GM19438 (cell line): ENCODE measurements around the gene NRG2.

Experiments used
- ATAC-seq: cut with Tn5 transposase; IDR thresholded peaks from one replicate; pipeline ENCODE4 v1.9.1; 2021; ENCODE audit warnings: low read depth; ENCODE audit not compliant: unreplicated experiment

NRG2 gene

GRCh38 chr5:139975306-139975705, 67.8 kb downstream of the NRG2 start:
- ATAC-seq = no peak

- ATAC-seq = no peak
These were observed 68.4 kb downstream of the NRG2 start for GRCh38 chr5:139974661-139975060.

DNA sequence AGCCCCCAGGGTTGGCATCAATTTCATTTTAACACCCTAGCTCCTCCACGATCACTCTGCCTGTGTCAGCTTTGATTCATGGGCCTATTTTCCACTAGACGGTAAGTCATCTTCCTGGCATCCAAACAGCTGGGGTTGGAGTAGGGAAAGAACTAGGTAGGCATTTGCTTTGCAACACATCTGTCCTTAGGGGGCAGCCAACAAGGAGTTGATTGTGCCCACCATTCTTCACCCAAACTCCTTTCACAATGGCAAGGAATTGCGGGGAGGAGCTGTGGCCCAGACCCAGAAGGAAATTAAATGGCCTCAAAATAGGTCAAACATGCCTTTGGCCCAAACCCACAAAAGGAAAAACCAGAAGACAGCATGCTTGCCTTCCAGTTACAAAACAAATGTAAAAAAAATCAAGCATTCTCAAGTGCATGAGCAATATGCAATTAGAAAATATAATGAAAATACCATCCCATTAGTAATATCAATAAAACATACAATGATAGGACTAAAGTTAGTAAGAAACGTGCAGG, 71.8 kb downstream of the NRG2 start:
- ATAC-seq = no peak

- ATAC-seq = no peak
These were observed 73.8 kb downstream of the NRG2 start for GRCh38 chr5:139969318-139969717.

DNA sequence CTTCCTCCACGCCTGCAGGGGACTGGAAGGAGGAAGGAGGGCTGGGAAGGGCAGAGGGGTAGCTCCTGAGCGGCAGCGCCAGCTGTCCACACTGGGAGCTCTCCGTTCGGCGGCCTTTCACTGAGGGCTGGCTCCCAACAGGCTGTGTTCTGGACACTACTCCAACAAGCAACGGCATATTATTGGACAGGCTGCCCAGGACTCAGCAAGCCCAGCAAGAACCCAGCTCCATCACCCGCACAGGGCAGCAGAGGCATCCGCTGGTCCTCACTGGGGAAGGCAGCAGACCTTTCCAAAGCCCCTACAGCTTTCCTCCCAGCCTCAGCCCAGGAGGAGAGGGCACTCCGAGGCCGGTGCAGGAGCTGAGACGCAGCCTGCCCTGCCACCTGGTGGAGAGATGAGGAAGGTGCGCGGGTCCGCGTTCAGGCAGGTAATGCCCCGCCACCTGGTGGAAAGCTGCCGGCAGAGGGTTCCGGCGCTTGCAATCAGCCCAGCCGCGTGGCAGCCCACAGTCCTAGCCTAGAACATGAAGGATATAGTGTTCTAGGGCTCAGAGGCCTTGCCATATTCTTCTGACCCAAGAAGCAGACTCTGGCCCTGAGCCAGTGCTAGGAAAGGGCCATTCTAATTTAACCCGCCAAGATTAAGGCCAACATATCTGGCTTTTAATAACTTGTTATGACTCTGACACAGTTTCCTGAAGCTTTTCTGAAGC, 74.4 kb downstream of the NRG2 start:
- ATAC-seq = peak; percentile 96

GRCh38 chr5:139967353-139967752, 75.7 kb downstream of the NRG2 start:
- ATAC-seq = no peak

- ATAC-seq = no peak
These were observed 76.2 kb downstream of the NRG2 start for GRCh38 chr5:139966856-139967255.

GRCh38 chr5:139964994-139965565, 78.0 kb downstream of the NRG2 start:
- no peak for ATAC-seq

DNA sequence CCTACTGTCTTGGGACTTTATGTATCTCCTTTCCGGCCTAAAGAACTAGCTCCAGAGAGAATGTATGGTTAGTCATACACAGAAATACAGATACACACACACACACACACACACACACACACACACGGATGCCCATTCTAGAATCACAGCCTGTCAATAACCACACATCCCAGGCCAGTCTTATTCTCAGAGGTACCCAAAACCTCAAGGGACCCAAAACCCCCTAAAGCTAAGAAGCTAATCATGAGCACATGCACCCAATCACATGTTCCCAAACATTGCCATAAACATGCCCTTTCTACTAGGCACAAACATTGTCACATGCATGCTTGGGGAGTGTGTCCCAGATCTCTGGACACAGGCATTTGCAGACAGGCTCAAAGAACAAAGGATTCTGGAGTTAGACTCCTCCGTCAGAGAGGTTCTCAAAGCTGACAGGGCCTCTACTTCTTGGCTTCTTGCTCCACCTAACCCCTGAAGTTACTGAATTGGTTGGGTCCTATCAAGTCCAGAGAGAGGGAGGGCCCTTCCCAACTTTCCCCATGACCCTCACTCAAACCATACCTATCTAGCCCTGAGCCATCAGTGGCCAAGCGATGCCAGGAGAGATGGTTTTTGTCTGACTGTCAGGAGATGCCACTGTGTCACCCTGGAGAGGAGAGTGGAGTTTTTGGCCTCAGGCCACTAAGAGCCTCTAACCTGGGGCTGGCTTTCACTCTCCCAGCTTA, 78.7 kb downstream of the NRG2 start:
- ATAC-seq = no peak

DNA sequence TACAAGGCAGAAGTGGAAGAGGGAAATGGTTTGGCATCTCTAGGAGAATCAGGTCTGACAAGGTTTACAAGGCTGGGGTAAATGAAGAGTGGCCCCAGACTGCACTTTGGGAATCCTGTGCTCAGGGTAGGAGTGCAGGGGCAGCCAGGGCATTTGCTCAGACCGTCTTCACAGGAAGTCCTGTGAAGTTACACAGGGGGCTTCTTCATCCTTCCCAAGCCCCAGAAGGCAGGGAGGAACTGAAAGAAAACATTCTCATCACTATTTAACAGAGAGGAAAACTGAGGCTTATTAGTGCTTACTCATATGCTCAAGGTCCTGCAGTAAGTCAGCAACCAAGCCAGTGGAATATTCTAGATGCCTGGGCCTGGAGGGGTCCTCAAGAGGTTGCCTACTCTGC, 80.7 kb downstream of the NRG2 start:
- no peak for ATAC-seq

- no peak for ATAC-seq
These were observed 81.5 kb downstream of the NRG2 start for GRCh38 chr5:139961435-139962157.

- no peak for ATAC-seq
These were observed 82.2 kb downstream of the NRG2 start for GRCh38 chr5:139960723-139961383.

DNA sequence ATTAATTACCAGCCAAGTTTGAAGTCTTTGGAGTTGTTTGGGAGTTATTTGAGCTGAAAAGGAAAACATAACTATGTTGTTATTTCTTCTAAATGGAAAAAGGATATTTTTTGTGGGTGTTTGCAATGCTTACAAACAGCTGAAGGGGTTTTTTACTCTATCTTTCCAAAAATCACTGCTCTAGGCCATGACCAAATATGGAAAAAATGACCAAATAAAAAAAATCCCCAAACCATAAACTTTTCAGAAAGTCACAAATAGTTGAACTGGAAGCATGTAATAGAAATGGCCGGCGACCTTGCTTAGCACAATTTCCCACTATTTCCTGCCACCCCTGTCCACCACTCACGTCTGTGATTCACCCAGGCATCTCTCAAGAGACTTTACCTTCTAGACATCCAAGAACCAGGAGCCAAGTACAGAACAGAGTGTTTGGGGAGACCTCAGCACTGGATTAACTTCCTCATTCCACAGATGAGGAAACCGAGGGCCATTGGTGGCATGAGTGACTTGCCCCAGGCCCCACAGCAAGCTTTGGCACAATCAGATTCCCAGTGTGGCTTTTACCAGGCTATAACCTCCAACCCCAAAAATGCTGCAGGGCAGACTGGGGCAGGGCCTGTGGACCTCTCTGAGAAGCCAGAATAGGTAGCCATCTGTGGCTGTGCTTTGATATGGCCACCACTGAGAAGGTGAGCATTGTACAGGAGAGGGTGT, 84.5 kb downstream of the NRG2 start:
- ATAC-seq = no peak

- ATAC-seq = no peak
These were observed 86.8 kb downstream of the NRG2 start for GRCh38 chr5:139956342-139956741.

DNA sequence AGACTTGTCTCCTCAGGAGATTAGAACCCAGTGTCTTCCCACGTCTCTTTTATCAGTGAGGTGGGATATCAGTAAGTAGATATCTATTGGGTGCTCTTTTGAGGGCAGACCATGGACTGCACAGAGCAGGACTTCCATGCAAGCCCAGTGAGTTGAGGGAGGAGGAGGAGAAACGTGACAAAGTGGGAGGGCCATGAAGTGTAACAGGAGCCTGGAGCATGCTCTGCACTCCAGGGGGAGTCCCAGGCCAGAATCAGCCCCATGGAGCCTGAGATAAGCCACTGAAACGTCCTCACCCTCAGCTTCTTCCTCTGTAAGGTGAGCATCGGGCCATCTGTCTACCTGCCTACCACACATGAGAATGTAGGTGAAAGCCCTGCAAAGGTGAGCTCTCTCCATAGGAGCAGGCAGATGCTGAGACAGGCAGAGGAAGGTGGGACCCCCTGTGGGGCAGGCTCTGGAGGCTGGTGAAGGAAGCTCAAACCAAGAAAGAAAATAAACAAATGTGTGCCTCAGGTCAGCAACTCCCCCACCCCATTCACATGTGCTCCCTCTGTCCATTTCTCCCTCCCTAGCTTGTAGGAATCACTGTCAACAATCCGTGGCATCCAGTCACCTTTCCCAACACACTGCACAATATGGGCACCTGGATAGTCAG, 87.4 kb downstream of the NRG2 start:
- no peak for ATAC-seq

DNA sequence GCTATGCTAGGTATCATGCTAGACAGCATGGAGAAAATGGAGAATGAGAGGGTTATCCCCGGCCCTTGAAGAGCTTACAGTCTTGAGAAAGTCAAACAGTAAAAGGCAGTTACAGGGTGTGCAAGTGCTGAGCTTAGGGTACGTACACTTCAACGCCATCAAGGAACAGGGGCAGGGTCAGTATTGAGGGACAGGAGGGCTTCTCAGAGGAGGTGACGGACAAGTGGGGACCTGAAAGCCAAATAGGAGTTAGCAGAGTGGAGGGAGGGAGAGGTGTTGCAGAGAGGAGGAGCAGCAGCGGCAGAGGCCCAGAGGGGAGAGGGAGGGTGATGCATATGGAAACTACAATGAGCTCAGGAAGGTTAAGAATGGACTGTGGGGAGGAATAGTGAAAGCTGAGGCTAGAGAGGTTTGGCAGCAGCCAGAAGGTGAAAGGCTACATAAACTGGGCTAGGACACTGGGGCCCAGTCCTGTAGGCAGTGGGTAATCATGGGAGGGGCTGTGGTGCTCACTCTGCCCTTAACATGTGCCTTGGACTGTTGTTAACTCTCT, 88.0 kb downstream of the NRG2 start:
- ATAC-seq = no peak

DNA sequence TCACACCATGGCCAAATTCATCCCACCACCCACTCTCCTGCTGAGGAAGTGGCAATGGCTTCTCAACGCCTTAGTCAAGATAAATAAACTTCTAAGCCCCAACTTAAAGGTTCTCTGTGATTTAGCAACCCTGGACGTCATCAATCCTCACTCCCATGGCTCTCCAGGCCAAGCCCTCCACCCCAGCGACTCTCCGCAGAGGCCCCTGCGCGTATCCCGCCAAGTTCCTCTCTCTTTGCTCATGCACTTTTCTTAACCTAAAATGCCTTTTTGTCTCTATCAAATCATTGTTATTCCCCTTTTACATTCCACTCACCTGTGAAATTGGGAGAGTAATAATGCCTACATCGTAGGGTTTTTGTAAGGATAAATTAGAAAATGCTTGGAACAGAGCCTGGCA, 88.6 kb downstream of the NRG2 start:
- no peak for ATAC-seq

GRCh38 chr5:139954022-139954421, 89.1 kb downstream of the NRG2 start:
- no peak for ATAC-seq

DNA sequence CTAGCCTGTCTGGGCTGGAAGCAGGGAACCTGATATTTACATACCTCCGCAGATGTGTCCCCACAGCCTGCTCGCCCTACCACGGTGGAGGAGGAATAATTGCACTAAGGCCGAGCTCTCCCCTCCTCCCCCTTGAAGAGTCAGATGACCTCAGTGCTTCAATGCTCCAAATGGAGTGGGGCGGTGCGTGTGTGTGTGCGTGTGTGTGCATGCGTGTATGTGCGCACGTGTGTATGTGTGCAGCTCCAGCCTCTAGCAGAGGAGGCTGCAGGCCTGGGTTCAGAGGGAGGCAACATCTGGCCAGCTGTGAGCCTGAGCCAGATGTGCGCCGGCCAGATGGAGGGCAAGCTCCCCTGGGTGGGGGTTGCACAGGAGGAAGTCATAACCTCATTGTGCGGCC, 90.5 kb downstream of the NRG2 start:
- ATAC-seq = no peak
